ENCODE results near the gene CD69.

CD69 gene

GRCh38 chr12:9808504-9808903 lies 47.8 kb upstream of the CD69 start:
- H2AFZ ChIP-seq (ENCODE audit: low read length), result no peak overlapping the region
- H3K4me2 ChIP-seq (ENCODE audit: low read depth, low read length, poor library complexity, severe bottlenecking), result no peak overlapping the region
- no peaks in the 10 kb centered on the region for H3K79me2 ChIP-seq (ENCODE audit: insufficient read depth, low read length)
- peaks cover 11% of the 10 kb centered on the region for H3K4me1 ChIP-seq (ENCODE audit: insufficient read depth, low read length, poor library complexity, severe bottlenecking)
- H3K9me3 ChIP-seq (ENCODE audit: insufficient read depth, low read depth, low read length), result no peaks in the 10 kb centered on the region
- no peaks in the 10 kb centered on the region for H4K20me1 ChIP-seq (ENCODE audit: insufficient read depth, low read length, poor library complexity, severe bottlenecking)
- no peaks in the 10 kb centered on the region for H3F3A ChIP-seq (ENCODE audit: low read depth)
- no peaks in the 10 kb centered on the region for H3K9me2 ChIP-seq (replicated peaks; ENCODE audit: low read depth, low read length)
- H3K4me3 ChIP-seq (ENCODE audit: low read length, poor library complexity, severe bottlenecking), result no peak overlapping the region
- no peaks in the 10 kb centered on the region for H3K27me3 ChIP-seq (ENCODE audit: insufficient read depth, low read length, poor library complexity, severe bottlenecking)
- TF ChIP-seq EZH2phosphoT487 (IDR thresholded peaks at IDR 0.05; ENCODE audit: borderline replicate concordance) (no peak), CTCF (conservative IDR thresholded peaks at IDR 0.05; ENCODE audit: low read length) (no peak)
- no peaks in the 10 kb centered on the region for H3K36me3 ChIP-seq (ENCODE audit: insufficient read depth, low read length)
- no peak overlapping the region for H3K9ac ChIP-seq (ENCODE audit: low read depth, low read length, poor library complexity, severe bottlenecking)

GRCh38 chr12:9806714-9807113 lies 46.0 kb upstream of the CD69 start:
- H3K27me3 ChIP-seq (ENCODE audit: insufficient read depth, low read length, poor library complexity, severe bottlenecking), result no peaks in the 10 kb centered on the region
- H3K9me3 ChIP-seq (ENCODE audit: insufficient read depth, low read depth, low read length), result no peaks in the 10 kb centered on the region
- TF ChIP-seq CTCF (conservative IDR thresholded peaks at IDR 0.05; ENCODE audit: low read length), result no peak
- TF ChIP-seq EZH2phosphoT487 (IDR thresholded peaks at IDR 0.05; ENCODE audit: borderline replicate concordance), result no peak
- H3K36me3 ChIP-seq (ENCODE audit: insufficient read depth, low read length), result no peaks in the 10 kb centered on the region
- H3K4me3 ChIP-seq (ENCODE audit: low read length, poor library complexity, severe bottlenecking), result no peak overlapping the region
- H3F3A ChIP-seq (ENCODE audit: low read depth), result no peaks in the 10 kb centered on the region
- H2AFZ ChIP-seq (ENCODE audit: low read length), result no peak overlapping the region
- no peaks in the 10 kb centered on the region for H4K20me1 ChIP-seq (ENCODE audit: insufficient read depth, low read length, poor library complexity, severe bottlenecking)
- H3K4me2 ChIP-seq (ENCODE audit: low read depth, low read length, poor library complexity, severe bottlenecking), result no peak overlapping the region
- H3K9ac ChIP-seq (ENCODE audit: low read depth, low read length, poor library complexity, severe bottlenecking), result no peak overlapping the region
- peaks cover 11% of the 10 kb centered on the region for H3K4me1 ChIP-seq (ENCODE audit: insufficient read depth, low read length, poor library complexity, severe bottlenecking)
- no peaks in the 10 kb centered on the region for H3K79me2 ChIP-seq (ENCODE audit: insufficient read depth, low read length)
- no peaks in the 10 kb centered on the region for H3K9me2 ChIP-seq (replicated peaks; ENCODE audit: low read depth, low read length)

- Histone ChIP-seq H3K9me3 (ENCODE audit: insufficient read depth, low read depth, low read length) (no peaks in the 10 kb centered on the region), H3K4me2 (ENCODE audit: low read depth, low read length, poor library complexity, severe bottlenecking) (no peak overlapping the region), H3K9me2 (replicated peaks; ENCODE audit: low read depth, low read length) (no peaks in the 10 kb centered on the region), H3K79me2 (ENCODE audit: insufficient read depth, low read length) (no peaks in the 10 kb centered on the region), H3K27me3 (ENCODE audit: insufficient read depth, low read length, poor library complexity, severe bottlenecking) (no peaks in the 10 kb centered on the region), H3F3A (ENCODE audit: low read depth) (no peaks in the 10 kb centered on the region), H2AFZ (ENCODE audit: low read length) (no peak overlapping the region), H4K20me1 (ENCODE audit: insufficient read depth, low read length, poor library complexity, severe bottlenecking) (no peaks in the 10 kb centered on the region), H3K4me1 (ENCODE audit: insufficient read depth, low read length, poor library complexity, severe bottlenecking) (peaks cover 9% of the 10 kb centered on the region), H3K4me3 (ENCODE audit: low read length, poor library complexity, severe bottlenecking) (no peak overlapping the region), H3K36me3 (ENCODE audit: insufficient read depth, low read length) (no peaks in the 10 kb centered on the region), H3K9ac (ENCODE audit: low read depth, low read length, poor library complexity, severe bottlenecking) (no peak overlapping the region)
- no peak for TF ChIP-seq CTCF (conservative IDR thresholded peaks at IDR 0.05; ENCODE audit: low read length)
- no peak for TF ChIP-seq EZH2phosphoT487 (IDR thresholded peaks at IDR 0.05; ENCODE audit: borderline replicate concordance)
These were observed 45.2 kb upstream of the CD69 start for GRCh38 chr12:9805883-9806282.
